Thymus (tissue), 11 donors: ENCODE data around the gene MUC6. TPM values are rescaled to one million over a fixed set of nuclear protein-coding genes. Genes with fewer than 3 reads are reported as not detected.

Experiments
- DNase-seq, 9 donors: peaks; one replicate each; pipeline ENCODE4 v3.0.0-alpha.2; 2013; ENCODE audit warnings: low spot score in 9 of 9, low read depth in 6 of 9, missing footprints in 1 of 9
- H3K27ac ChIP-seq, 2 donors: one replicate each; pipeline ENCODE4 v1.5.1; 2013; ENCODE audit warnings: control low read depth in 1 of 2, low read depth in 1 of 2, low read length in 1 of 2, mild to moderate bottlenecking in 1 of 2, moderate library complexity in 1 of 2
- H3K27me3 ChIP-seq, 2 donors: one replicate each; pipeline ENCODE4 v1.5.1; 2013; ENCODE audit warnings: low read length in 1 of 2; ENCODE audit not compliant: control insufficient read depth in 2 of 2, insufficient read depth in 1 of 2
- H3K36me3 ChIP-seq, 2 donors: one replicate each; pipeline ENCODE4 v1.5.1; 2013; ENCODE audit warnings: low read length in 1 of 2, mild to moderate bottlenecking in 1 of 2, moderate library complexity in 1 of 2; ENCODE audit not compliant: control insufficient read depth in 2 of 2, insufficient read depth in 2 of 2
- H3K4me1 ChIP-seq, 2 donors: one replicate each; pipeline ENCODE4 v1.5.1; 2013; ENCODE audit warnings: low read length in 2 of 2; ENCODE audit not compliant: control insufficient read depth in 2 of 2, insufficient read depth in 2 of 2
- H3K4me3 ChIP-seq, 2 donors: one replicate each; pipeline ENCODE4 v1.5.1; 2013; ENCODE audit warnings: low read length in 2 of 2, control low read depth in 1 of 2, mild to moderate bottlenecking in 1 of 2
- H3K9me3 ChIP-seq, 2 donors: one replicate each; pipeline ENCODE4 v1.5.1; 2013; ENCODE audit warnings: low read length in 1 of 2, mild to moderate bottlenecking in 1 of 2; ENCODE audit not compliant: control insufficient read depth in 2 of 2, insufficient read depth in 1 of 2
- WGBS: extraction: QIAGEN DNeasy Blood & Tissue Kit; methylation state at CpG from one replicate; pipeline ENCODE4 v1.1.7; 2013; 5-methylcytosine and 5-hydroxymethylcytosine counted together
- polyA plus RNA-seq: library from polyadenylated mRNA; stranded (reverse); fragments of 200-250 nt; gene quantifications from one replicate; pipeline ENCODE4 v1.2.3, GENCODE V29; 2013
- total RNA-seq: library from RNA; stranded (reverse); fragments of 120-200 nt; gene quantifications from one replicate; pipeline ENCODE4 v1.2.4, GENCODE V29; 2013
- donor health status: healthy.

The MUC6 gene
- total and polyA plus RNA-seq, 2 donors, result 0.16 to 0.19 TPM

DNA sequence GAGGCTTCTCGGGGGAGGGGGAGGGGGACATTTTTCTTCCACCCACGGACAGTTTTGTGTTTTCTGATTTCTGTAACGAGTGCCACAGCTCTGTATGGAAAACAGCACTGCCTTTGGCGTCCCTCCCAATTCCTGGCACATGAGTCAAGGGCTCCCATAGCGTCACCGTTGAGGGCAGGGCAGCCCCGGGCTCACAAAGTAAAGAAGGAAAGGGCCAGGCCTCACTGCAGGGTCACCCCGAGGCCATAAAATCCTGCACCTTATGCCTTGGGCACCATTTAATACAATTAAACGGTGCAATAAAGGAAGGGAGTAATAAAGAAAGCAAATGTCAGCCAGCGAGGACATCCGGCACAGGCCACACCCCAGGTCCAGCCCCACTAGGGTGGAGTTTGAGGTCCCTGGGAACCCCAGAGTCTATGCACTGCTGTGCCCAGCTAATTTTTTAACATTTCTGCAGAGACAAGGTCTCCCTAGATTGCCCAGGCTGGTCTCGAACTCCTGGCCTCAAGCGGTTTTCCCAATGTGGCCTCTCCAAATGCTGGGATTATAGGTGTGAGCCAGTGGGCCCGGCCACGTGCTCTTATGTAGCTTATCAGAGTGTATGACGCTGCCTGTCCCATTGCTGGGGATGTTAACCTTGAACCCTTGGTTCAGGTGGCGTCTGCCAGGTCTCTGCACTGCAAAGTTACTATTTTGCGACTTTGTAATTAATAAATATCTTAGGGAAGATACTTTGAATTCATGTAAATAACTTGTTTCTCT lies 24.5 kb upstream of the MUC6 start:
- Histone ChIP-seq H3K4me3 (no peak overlapping the region), H3K27ac (no peak overlapping the region), H3K27me3 (peaks cover 0 to 3% of the 10 kb centered on the region in 2 donors), H3K4me1 (no peaks in the 10 kb centered on the region), H3K9me3 (peaks cover 2 to 5% of the 10 kb centered on the region in 2 donors), H3K36me3 (no peaks in the 10 kb centered on the region)
- 92% methylated on average over 18 of the region's 18 CpGs for WGBS
- no peak for DNase-seq

DNA sequence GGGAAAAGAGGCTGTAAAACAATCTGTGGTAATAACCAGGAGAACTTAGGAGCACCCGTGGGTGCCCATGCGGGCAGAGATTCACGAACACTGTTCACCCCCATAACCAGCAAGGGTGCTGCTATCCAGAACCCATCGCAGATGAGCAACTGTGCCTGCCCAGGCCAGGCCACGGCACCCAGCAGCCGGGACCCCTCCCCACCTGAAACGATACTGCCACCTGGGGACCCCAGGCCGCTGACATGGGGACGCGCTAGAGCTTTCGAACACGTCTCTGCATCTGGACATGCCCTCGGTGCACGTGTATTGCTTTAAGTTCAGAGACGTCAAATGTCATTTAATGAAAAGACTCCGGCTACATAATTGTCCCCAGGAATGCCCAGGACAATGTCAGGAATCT lies 23.9 kb upstream of the MUC6 start:
- H3K27me3 ChIP-seq, result peaks cover 0 to 3% of the 10 kb centered on the region in 2 donors
- no peak overlapping the region for H3K4me3 ChIP-seq
- H3K27ac ChIP-seq, result no peak overlapping the region
- 95% methylated on average over 16 of the region's 16 CpGs for WGBS
- H3K36me3 ChIP-seq, result no peaks in the 10 kb centered on the region
- no peak for DNase-seq
- H3K4me1 ChIP-seq, result no peaks in the 10 kb centered on the region
- H3K9me3 ChIP-seq, result peaks cover 0 to 5% of the 10 kb centered on the region in 2 donors

DNA sequence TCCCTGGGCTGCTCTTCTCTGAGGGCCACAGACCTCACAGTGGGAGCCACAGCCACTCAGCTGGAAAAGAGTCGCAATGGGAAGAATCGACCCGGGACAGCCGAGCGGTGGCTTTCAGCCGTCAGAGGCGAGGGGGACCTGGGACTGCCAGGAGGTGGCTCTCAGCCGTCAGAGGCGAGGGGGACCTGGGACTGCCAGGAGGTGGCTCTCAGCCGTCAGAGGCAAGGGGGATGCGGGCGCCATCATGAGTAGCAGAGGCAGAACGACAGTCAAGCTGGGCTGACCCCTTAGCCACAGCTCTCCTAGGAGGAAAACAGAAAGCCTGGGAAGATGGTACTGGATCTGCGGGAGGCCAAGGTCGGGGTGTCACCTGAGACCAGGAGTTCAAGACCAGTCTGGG lies 23.2 kb upstream of the MUC6 start:
- Histone ChIP-seq H3K27ac (no peak overlapping the region), H3K4me3 (no peak overlapping the region), H3K27me3 (peaks cover 0 to 3% of the 10 kb centered on the region in 2 donors), H3K4me1 (no peaks in the 10 kb centered on the region), H3K9me3 (peaks cover 0 to 5% of the 10 kb centered on the region in 2 donors), H3K36me3 (no peaks in the 10 kb centered on the region)
- DNase-seq, result no peak
- WGBS, result 79% methylated on average over 15 of the region's 15 CpGs

DNA sequence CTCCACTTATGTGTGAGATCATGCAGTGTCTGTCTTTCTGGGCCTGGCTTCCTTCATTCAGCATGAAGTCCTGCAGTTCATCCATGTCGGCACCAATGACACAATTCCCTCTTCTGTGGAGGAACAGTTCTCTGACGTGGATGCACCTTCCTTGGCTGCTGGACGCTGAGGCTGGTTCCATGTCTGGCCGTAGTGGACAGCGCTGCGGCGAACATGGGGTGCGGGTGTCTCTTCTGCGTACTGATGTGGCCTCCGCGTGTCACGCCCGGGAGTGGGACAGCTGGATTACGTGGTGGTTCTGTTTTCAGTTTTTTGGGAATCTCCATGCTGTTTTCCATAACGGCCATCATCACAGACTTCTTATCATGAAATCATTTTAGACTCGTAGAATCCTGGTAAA lies 21.3 kb upstream of the MUC6 start:
- Histone ChIP-seq H3K4me1 (no peaks in the 10 kb centered on the region), H3K27me3 (peaks cover 0 to 9% of the 10 kb centered on the region in 2 donors), H3K27ac (no peak overlapping the region), H3K36me3 (no peaks in the 10 kb centered on the region), H3K4me3 (no peak overlapping the region), H3K9me3 (peaks cover 0 to 5% of the 10 kb centered on the region in 2 donors)
- DNase-seq, result no peak
- WGBS, result 94% methylated on average over 16 of the region's 16 CpGs

DNA sequence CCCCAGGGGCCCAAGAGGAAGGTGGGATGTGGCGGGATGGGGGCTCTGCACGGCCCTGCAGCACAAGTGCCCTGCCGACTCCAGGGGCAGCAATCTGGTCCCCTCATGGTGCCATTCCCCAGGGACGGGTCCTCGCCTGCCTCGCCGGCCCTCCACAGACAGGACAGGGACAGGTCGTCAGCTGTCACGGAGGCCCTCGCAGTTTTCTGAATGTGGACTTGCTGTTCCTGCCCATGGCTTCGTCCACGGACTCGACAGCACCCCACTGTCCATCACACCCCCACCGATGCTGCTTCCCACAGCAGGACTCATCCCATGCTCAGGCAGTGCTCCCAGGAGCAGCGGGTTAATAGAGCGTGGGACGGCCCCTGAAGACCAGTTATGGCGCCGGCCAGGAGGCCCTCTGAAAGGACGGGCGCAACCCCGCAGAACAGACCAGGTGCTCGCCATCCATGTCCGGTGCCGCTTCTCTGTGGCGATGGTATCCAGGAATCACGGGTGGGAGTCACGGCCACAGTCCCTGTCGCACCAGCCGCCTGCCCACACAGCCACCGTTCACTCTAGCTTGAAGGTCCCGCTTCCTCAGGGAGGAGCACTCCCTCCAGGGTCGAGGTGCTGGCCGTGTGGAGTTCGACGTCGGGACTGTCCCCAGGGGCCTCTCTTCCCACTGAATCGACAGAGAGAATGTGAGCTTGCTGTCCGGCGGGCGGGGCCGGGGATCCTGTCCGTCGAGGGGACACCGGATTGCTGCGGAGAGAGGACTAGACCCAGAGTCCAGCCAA lies 19.7 kb upstream of the MUC6 start:
- Histone ChIP-seq H3K9me3 (peaks cover 0 to 4% of the 10 kb centered on the region in 2 donors), H3K36me3 (no peaks in the 10 kb centered on the region), H3K27me3 (peaks cover 0 to 12% of the 10 kb centered on the region in 2 donors), H3K4me3 (no peak overlapping the region), H3K27ac (no peak overlapping the region), H3K4me1 (no peaks in the 10 kb centered on the region)
- no peak for DNase-seq
- 92% methylated on average over 46 of the region's 46 CpGs for WGBS

DNA sequence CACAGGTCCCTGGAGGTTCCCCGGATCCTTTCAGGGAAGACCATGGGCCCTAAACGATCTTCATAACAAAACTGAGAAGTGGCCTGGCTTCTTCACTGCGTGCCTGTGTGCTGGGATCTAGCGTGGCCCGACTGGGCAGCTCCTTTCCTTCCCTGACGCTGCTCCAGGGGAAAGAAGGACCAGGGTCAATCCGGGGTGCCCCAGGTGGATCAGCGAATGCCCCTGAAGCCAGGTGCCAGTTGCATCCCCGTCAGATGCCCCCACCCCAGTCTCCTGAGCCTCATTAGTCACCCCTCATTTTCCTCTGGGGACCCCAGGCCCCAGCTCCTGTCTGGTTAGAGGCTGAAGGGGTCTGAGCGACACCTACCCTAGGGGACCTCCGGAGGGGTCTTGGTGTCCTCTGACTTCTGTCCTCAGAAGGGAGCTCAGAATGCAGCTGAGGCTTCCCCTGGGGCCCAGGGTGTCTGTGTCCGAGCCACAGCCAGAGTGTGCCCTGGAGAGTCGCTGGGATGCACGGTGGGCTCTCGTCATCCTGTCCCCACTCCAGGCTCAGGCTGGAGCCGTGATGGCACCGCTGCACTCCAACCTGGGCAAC lies 18.7 kb upstream of the MUC6 start:
- H3K4me1 ChIP-seq, result no peaks in the 10 kb centered on the region
- no peak overlapping the region for H3K4me3 ChIP-seq
- no peak for DNase-seq
- WGBS, result 95% methylated on average over 17 of the region's 17 CpGs
- no peak overlapping the region for H3K27ac ChIP-seq
- peaks cover 0 to 12% of the 10 kb centered on the region in 2 donors for H3K27me3 ChIP-seq
- H3K36me3 ChIP-seq, result no peaks in the 10 kb centered on the region
- H3K9me3 ChIP-seq, result no peaks in the 10 kb centered on the region

DNA sequence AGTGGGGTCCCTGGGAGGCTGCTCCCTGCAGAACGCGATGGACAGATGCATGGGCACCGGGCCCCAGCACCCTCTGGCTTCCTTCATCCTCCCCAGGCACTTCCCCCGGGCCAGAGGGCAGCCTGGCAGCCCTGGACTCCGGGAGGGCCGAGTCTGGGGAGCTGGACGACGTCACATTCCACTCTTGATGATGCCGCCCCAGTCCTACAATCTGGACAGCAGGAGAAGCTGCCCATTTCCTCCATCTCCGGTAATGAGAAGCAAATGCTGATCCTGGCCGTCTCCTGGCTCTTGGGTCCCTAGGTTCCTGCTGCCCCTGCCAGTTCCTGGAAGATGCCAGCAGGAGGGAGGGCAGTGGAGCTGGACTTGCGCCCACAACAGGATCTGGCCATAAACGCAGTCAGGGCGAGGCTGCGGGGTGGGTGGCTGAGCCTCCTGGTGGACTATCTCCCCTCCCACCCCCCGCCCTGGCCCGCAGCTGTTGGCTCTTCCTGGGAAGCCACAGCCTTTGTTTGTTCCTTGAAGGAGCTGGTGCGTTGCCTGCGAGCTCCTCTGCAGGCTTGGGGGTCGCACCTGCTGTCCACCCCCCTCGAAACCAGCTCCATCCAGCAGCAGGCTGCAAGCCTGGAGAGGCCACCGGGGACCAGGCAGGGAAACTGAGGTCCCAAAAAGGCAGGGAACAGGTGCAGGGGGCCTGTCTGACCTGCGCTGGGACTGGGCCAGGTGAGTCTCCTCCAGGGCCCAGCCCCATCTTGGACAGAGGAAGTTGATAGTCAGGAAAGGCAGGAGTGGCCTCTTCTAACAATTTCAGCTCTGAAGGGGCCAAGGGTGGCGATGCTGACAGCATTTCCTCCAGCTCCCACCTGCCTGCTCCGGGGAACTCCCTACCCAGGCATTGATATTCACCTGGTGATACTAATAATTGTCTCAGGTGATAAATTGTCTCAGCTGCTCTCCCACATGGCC lies 17.9 kb upstream of the MUC6 start:
- DNase-seq, result no peak
- WGBS, result 87% methylated on average over 25 of the region's 25 CpGs
- no peaks in the 10 kb centered on the region for H3K9me3 ChIP-seq

DNA sequence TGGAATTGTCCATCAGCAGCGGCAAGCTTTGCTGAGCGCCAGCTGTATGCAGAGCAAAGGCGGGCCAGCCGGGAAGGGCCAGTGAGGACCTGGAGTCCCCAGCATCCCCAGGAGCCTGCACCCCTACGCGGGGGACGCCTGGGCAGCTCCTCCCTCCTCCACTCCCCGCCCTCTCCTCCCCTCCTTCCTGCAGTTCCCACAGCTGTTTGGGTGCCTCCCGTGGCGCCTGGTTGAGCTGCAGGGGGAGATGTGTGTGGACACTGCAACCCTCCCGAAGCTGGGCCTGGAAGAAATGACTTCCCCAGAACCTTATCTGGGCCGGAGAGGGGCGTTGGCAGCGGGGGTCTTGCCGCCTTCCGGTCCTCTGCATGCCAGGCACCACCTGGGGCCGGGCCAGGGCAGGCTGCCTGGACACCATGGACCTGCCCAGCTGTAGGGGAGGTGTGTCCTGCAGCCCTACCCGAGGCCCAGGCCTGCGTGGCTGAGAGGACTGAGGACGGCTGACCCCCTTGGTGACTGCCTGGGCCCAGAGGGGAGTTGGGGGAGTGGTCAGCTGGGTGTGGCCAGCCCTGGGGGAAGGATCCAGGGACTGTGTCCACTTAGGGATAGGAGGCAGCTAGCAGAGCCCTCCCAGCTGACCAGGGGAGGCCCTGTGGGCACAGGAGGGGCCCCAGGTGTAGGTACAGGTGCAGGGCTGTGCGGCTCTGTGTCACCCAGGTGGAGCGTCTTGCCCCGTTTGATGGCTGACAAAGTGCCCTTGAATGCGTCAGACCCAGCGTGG lies 16.8 kb upstream of the MUC6 start:
- DNase-seq, result no peak
- Histone ChIP-seq H3K4me1 (no peaks in the 10 kb centered on the region), H3K27me3 (peaks cover 0 to 21% of the 10 kb centered on the region in 2 donors), H3K4me3 (no peak overlapping the region), H3K36me3 (no peaks in the 10 kb centered on the region), H3K27ac (no peak overlapping the region), H3K9me3 (no peaks in the 10 kb centered on the region)
- WGBS, result 83% methylated on average over 25 of the region's 25 CpGs

More for the DNA sequence above, 17.9 kb upstream of the MUC6 start:
- no peaks in the 10 kb centered on the region for H3K36me3 ChIP-seq
- no peak overlapping the region for H3K4me3 ChIP-seq
- H3K4me1 ChIP-seq, result no peaks in the 10 kb centered on the region
- H3K27me3 ChIP-seq, result peaks cover 0 to 14% of the 10 kb centered on the region in 2 donors
- no peak overlapping the region for H3K27ac ChIP-seq
